HG02678 (cell line): ENCODE results near the gene GOLIM4.
"Not testable (repeated sequence)": the region's sequence is repeated elsewhere in the genome, so short reads cannot be mapped to it uniquely, and the experiment has no call there.

Experiments used
- ATAC-seq: cut with Tn5 transposase; IDR thresholded peaks from one replicate; pipeline ENCODE4 v1.9.1; 2021; ENCODE audit warnings: mild to moderate bottlenecking, moderate library complexity; ENCODE audit not compliant: unreplicated experiment

Gene GOLIM4

DNA sequence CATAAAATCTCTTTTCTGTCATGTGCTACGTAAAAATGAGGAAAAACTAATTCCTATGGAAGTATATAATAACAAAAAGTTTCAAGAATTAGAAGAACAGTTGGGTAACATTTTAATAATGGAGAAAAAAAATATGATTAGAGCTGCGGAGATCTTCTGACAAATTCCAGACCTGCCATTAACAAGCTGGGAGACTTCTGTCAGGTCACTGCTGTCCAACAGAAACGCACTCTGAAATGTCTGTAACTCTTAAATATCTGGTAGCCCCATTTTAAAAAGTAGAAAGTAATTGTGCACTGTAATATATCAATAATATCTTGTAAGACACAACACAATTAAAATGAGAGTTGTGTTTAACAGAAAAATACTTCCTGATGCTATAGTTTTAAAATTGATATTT is 15.7 kb downstream of the GOLIM4 start:
- no peak for ATAC-seq

DNA sequence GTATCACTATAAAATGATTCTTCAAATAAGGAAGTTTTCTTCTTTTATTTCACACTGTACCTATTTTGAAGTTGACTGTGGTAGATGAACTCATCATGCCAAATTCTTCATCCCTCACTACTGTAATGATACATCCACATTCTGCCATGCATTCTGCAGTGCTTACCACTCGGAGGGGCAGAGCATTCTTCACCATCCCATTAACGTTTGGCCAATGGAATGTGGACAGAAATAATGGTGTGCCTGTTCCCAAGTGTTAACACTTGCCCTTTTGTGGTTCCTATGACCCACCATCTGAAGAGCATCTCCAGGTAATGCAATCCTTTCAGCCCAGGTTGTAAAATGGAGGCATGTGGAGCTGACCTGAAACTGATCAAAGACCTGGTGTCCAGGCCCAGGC is 18.6 kb downstream of the GOLIM4 start:
- ATAC-seq = no peak

GRCh38 chr3:168073842-168074605 is 21.7 kb downstream of the GOLIM4 start:
- no peak for ATAC-seq

DNA sequence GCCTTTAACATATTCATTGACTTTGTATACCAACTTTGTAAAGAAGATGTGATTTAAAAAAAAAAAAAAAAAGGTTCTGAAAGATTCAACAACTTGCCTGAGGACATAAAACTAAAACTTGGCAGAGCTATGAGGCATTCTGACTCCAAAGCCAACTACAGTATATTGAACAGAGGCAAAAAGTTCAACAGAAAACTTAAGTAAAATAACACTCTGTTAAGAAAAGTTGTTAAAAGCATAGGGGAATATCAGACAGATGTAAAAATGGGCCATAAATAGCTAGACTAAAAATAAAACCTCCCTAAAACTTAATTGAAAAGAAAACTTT is 23.4 kb downstream of the GOLIM4 start:
- ATAC-seq = no peak

- no peak for ATAC-seq
Measured at GRCh38 chr3:168071591-168072322, 24.0 kb downstream of the GOLIM4 start.

DNA sequence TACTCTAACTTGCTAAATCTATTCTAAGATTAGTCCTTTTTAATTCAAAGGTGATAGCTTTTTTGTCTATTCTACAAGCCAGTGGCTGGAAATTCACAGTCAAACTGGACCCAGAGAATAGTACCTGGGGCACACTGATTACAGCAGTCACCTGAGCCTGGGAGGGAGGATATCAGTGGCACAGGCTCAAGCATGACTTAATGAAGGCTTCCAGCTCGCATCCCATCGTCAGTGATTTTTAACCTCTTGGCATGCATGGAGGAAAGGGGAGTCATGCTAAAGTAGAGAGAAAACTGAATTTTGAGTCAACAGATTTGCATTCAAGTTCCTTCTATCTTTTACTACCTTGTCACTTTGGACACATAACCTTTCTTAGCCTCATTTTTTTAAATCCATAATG is 24.8 kb downstream of the GOLIM4 start:
- no peak for ATAC-seq

- ATAC-seq = no peak
Measured at GRCh38 chr3:168068346-168068745, 27.4 kb downstream of the GOLIM4 start.

DNA sequence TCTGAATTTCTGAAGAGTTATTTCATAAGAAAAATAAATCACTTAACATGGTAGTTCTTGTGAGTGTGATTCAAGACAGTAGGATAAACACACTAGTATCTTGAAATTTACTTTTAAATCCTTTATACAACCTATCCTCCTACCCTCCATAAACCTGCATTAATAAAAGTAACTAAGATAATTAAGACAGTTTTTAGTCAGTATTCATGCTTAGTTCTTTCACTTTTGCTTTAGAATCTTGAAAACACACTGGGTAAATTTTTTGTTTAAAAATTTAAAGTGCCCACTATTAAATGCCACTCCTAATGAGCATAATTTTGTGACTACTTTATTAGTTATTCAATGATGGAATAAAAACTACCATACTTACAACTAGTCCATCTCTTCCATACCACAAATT is 28.8 kb downstream of the GOLIM4 start:
- ATAC-seq = peak; percentile 48

DNA sequence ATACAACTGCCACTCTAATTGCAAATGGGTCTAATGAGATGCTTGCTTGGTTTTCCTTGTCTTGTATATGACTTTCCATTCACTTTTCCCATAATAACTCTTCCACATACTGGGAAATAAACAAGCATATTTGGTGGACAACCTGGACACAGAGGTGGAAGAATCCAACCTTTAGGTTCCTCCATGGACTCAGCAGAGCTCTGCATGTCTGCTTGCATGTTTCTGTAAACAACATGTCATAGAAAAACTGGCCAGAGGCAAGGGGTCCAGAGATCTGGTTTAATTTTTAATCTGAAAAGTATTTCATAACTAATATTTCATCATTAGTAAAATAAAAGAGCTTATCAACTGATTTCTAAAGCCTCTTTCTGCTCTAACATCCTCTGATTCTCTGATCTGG is 30.2 kb downstream of the GOLIM4 start:
- ATAC-seq = no peak

GRCh38 chr3:168063122-168063521 is 32.6 kb downstream of the GOLIM4 start:
- ATAC-seq = no peak

- no peak for ATAC-seq
Measured at GRCh38 chr3:168062679-168063078, 33.0 kb downstream of the GOLIM4 start.

- peak; percentile 90 for ATAC-seq
Measured at GRCh38 chr3:168061332-168061996, 34.3 kb downstream of the GOLIM4 start.

- ATAC-seq = no peak
Measured at GRCh38 chr3:168060317-168060716, 35.4 kb downstream of the GOLIM4 start.

DNA sequence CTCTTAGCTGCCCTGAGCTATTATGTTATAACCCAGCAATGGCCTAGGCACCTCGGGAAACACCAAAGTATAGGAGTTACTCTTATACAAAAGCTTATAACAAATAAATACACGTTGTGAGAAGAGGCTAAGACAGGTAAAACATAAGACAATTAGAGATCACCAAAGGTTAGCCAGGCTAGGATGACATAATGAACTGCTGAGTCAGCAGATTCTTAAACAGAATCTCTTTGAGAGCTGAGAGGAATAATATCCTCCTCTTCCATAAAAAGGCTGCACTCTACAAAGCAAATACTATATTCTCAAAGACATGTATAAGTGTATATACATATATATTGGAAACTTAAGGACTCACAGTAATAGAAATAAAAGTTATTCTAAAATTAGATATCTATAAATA is 37.2 kb downstream of the GOLIM4 start:
- ATAC-seq = no peak

DNA sequence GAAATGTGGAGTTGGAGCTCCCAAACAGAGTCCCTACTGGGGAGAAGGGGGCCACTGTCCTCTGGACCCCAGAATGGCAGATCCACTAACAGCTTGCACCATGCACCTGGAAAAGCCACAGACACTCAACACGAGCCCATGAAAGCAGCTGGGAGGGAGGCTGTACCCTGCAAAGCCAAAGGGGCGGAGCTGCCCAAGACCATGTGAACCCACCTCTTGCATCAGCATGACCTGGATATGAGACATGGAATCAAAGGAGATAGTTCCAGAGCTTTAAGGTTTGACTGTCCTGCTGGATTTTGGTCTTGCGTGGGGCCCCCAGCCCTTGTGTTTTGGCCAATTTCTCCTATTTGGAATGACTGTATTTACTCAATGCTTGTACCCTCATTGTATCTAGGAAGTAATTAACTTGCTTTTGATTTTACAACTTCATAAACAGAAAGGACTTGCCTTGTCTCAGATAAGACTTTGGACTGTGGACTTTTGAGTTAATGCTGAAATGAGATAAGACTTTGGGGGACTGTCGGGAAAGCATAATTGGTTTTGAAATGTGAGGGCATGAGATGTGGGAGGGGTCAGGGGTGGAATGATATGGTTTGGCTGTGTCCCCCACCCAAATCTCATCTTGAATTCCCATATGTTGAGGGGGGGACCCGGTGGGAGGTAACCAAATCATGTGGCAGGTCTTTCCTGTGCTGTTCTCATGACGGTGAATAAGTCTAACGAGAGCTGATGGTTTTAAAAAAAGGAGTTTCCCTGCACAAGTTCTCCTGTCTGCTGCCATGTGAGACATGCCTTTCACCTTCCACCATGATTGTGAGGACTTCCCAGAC is 39.1 kb downstream of the GOLIM4 start:
- not testable (repeated sequence) for ATAC-seq

- ATAC-seq = no peak
Measured at GRCh38 chr3:168054447-168054846, 41.3 kb downstream of the GOLIM4 start.

GRCh38 chr3:168053115-168053514 is 42.6 kb downstream of the GOLIM4 start:
- ATAC-seq = no peak

- ATAC-seq = no peak
Measured at GRCh38 chr3:168052515-168052914, 43.2 kb downstream of the GOLIM4 start.

- peak; percentile 58 for ATAC-seq
Measured at GRCh38 chr3:168051531-168052471, 43.9 kb downstream of the GOLIM4 start.

DNA sequence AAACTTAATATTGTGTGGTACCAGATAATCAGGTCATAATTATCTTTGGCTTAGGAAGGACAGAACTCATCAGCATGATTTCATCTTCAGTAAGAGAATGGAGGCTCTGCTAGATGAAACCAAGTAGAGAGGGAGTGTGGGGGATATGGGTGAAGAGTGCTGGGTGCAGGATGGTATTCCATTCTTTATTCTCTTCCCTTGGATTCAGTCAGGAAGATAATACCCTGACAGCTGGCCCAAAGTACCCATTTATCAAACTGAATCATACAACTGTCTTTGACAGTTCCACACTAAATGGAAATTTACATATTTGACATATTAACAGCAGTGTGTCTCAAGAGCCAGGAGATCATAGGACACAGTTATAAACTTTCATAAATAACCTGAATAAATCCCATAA is 44.7 kb downstream of the GOLIM4 start:
- no peak for ATAC-seq
